ENCODE data around the gene NDUFV2. TPM values are rescaled to one million over a fixed set of nuclear protein-coding genes. Genes with fewer than 3 reads are reported as not detected.

The NDUFV2 gene
- total and polyA plus RNA-seq, 2 of the 13 experiments (the other 11 are each of a cell fraction or from before 2014, with no cell fraction given), result 216 to 299 TPM

DNA sequence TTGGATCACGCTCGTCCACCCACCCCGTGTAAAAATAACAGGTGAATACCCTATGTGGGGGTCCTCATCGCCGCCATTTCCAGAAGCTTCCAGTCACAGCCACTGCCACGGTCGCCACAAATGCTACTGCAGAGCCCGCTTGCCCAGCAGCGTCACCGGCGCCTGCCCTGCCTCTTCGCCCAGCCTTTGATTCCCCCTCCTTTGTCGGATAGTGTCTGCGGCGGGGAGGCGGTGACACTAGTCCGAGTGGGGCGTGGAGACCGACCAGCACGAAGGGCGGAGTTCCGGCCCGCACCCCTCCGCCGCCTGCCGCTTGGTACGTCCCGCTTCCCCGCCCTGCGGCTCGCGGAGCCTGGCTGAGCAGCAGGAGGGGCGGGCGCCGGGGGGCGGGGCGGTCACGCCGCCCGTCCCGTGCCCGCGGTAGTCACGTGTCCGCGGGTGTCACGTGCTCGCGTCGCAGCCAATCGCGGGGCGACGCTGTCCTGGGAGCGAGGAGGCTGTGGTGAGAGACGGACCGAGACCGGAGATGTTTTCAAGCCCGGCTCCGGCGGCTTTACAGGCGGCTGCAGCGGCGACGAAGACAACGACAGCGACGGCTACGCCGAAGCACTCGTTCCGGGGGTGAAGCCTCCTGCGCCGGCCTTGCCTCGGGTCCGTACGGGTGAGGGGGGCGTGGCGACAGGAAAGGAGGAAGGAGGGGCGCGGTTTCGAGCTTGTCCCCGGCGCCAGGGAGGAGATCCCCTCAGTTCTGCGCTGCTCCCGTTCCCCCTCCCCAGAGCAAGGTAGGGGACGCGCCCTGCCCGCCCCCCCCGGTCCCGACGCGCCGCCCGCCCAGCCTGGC, 34.0 kb downstream of the NDUFV2 start, which contains the start of gene ANKRD12 (continued):
- TF ChIP-seq SNAI1 (CRISPR knock-in tag; IDR thresholded peaks at IDR 0.05; ENCODE audit: borderline replicate concordance) (peak; percentile 71; the same call in 1 of the 2 replicates), ZNF251 (CRISPR knock-in tag; IDR thresholded peaks at IDR 0.05) (0 out of 2 replicates have a peak, but pooled peaks have one; percentile 65), ZFY (CRISPR knock-in tag; IDR thresholded peaks at IDR 0.05) (peak; percentile 70), ZNF225 (CRISPR knock-in tag; IDR thresholded peaks at IDR 0.05) (0 out of 2 replicates have a peak, but pooled peaks have one; percentile 17), ZNF367 (CRISPR knock-in tag; IDR thresholded peaks at IDR 0.05; ENCODE audit: borderline replicate concordance) (no peak), ZNF432 (CRISPR knock-in tag; IDR thresholded peaks at IDR 0.05; ENCODE audit: borderline replicate concordance) (no peak), MTF2 (CRISPR knock-in tag; IDR thresholded peaks at IDR 0.05; ENCODE audit: borderline replicate concordance) (no peak), U2AF2 (IDR thresholded peaks at IDR 0.05; ENCODE audit: low read depth, low read length) (no peak), PBX3 (CRISPR knock-in tag; IDR thresholded peaks at IDR 0.05; ENCODE audit: borderline replicate concordance) (no peak), ZBTB1 (CRISPR knock-in tag; IDR thresholded peaks at IDR 0.05; ENCODE audit: borderline replicate concordance) (no peak), SOX13 (IDR thresholded peaks at IDR 0.05) (no peak), SOX13 (CRISPR knock-in tag; conservative IDR thresholded peaks at IDR 0.05 in 1 of 2, IDR thresholded peaks at IDR 0.05 in 1 of 2) (no peak; a peak in 1 of 4 replicates), ZNF263 (CRISPR knock-in tag; IDR thresholded peaks at IDR 0.05) (peak; percentile 60; the same call in 1 of the 2 replicates), RORA (CRISPR knock-in tag; IDR thresholded peaks at IDR 0.05) (no peak), SSRP1 (CRISPR knock-in tag; IDR thresholded peaks at IDR 0.05) (no peak; the same call in 1 of the 2 replicates), ZBTB40 (IDR thresholded peaks at IDR 0.05) (no peak), ZBTB40 (CRISPR knock-in tag; IDR thresholded peaks at IDR 0.05) (no peak; the same call in 1 of the 2 replicates), DMAP1 (CRISPR knock-in tag; IDR thresholded peaks at IDR 0.05) (peak; percentile 77), SMC3 (IDR thresholded peaks at IDR 0.05; ENCODE audit: low read length) (no peak)
- TF ChIP-seq, protein P1, sequence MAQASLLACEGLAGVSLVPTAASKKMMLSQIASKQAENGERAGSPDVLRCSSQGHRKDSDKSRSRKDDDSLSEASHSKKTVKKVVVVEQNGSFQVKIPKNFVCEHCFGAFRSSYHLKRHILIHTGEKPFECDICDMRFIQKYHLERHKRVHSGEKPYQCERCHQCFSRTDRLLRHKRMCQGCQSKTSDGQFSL (CRISPR knock-in tag; IDR thresholded peaks at IDR 0.05), result peak; percentile 55; the same call in 1 of the 2 replicates
